SK-N-MC (cell line): ENCODE results near the gene CFAP53.

Experiments used
- DNase-seq: peaks from one replicate; pipeline ENCODE4 v3.0.0-alpha.2; 2011; ENCODE audit warnings: low read depth, low spot score
- H3K27ac ChIP-seq: fragments of 200-600 bp; sonication (generic); 2 replicates; pipeline ENCODE4 v1.5.1; 2016; ENCODE audit warnings: mixed run types
- H3K36me3 ChIP-seq: fragments of 200-600 bp; sonication (generic); 2 replicates; pipeline ENCODE4 v1.6.1; 2017; ENCODE audit warnings: antibody characterized with exemption, low read length, mixed read lengths; ENCODE audit not compliant: insufficient read depth
- H3K4me3 ChIP-seq: fragments of 200-600 bp; sonication (generic); 2 replicates; pipeline ENCODE4 v1.5.1; 2016
- H3K9ac ChIP-seq: fragments of 200-600 bp; sonication (generic); 2 replicates; pipeline ENCODE4 v1.8.0; 2017; ENCODE audit warnings: mixed run types, mixed read lengths; ENCODE audit not compliant: insufficient read length
- H3K9me3 ChIP-seq: fragments of 200-600 bp; sonication (generic); 2 replicates; pipeline ENCODE4 v1.6.1; 2017; ENCODE audit warnings: low read depth, mild to moderate bottlenecking, antibody characterized with exemption, low read length, moderate library complexity, mixed read lengths
- EZH2 ChIP-seq: fragments of 200-600 bp; sonication (generic); IDR thresholded peaks from one replicate; pipeline ENCODE4 v1.6.1; 2017; ENCODE audit warnings: antibody characterized with exemption
- FOXP2 ChIP-seq: optimal IDR thresholded peaks from 2 replicates; pipeline ENCODE3; 2011; ENCODE audit warnings: mild to moderate bottlenecking, moderate library complexity; ENCODE audit not compliant: insufficient read depth; ENCODE audit errors: extremely low read length, control extremely low read depth
- POLR2AphosphoS5 ChIP-seq: IDR thresholded peaks from 2 replicates; pipeline ENCODE4 v1.6.1; 2012; ENCODE audit warnings: mild to moderate bottlenecking, low read depth, low read length, borderline replicate concordance

Gene CFAP53

DNA sequence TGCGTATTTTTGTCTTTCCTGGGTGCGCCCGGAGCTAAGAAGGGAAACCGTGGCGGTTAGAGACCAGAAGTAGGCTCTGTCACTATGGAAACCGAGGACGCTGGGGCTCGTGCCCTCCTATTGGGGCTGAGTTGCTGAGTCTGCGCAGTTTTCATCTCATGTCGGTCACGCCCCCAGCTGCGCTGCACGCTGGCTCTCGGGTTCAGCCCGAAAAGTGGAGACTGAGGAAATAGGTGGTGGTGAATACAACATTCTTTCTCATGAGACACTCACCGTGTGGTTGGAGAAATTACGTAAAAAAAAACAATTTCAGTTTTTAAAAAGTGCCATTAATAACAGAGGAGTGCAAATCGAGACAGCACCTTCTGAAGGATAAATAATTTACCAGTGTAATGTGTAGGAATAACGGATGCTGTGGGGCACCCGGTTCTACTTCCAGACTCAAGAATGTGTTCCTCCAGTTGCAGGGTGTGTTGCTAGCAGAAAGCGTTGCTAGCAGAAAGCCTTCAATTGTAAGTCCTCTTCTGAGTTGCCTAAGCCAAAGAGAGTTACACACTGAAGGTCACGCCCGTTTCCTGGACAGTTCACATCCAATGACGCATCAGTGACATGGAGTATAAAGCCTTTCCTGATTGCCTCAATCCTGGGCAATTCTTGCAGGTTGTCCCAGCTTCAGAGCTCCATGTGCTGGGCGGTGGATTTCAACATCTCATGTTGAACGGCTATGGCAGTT, 41.6 kb upstream of the CFAP53 start:
- peak; percentile 68 for DNase-seq
- no peak for TF ChIP-seq FOXP2
- peak; percentile 48; the same call in 1 of the 2 replicates for TF ChIP-seq POLR2AphosphoS5
- peak overlapping the region; percentile 32 for H3K9ac ChIP-seq
- no peaks in the 10 kb centered on the region for H3K9me3 ChIP-seq
- no peak overlapping the region for H3K27ac ChIP-seq
- H3K36me3 ChIP-seq: no peaks in the 10 kb centered on the region
- H3K4me3 ChIP-seq: peak overlapping the region; percentile 81

DNA sequence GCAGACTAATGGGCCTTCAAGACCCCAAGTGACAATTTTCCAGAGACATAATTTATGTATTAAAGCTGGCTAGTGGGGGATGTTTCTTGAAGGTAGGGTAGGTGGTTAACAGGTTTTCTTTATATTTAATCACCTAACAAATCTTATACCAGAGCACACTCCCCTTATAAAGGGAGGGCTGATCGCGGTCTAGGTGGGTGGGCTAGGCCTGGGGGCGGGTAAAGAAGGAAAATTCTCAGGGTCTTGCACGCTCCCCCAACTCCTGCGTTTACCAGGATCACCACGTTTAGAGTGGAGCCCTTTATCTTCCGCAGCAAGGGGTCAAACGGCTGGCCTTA, 41.1 kb upstream of the CFAP53 start:
- no peak for DNase-seq

GRCh38 chr18:50306944-50307343, 40.6 kb upstream of the CFAP53 start:
- Histone ChIP-seq H3K36me3 (no peaks in the 10 kb centered on the region), H3K9me3 (no peaks in the 10 kb centered on the region), H3K4me3 (peak overlapping the region; percentile 81), H3K9ac (no peak overlapping the region), H3K27ac (no peak overlapping the region)
- no peak for TF ChIP-seq POLR2AphosphoS5
- TF ChIP-seq EZH2: no peak
- no peak for DNase-seq

More for the DNA sequence above, 41.1 kb upstream of the CFAP53 start:
- Histone ChIP-seq H3K9me3 (no peaks in the 10 kb centered on the region), H3K9ac (peak overlapping the region; percentile 32), H3K27ac (no peak overlapping the region), H3K36me3 (no peaks in the 10 kb centered on the region), H3K4me3 (peak overlapping the region; percentile 81)
- TF ChIP-seq FOXP2 (no peak), POLR2AphosphoS5 (no peak), EZH2 (no peak)

GRCh38 chr18:50301074-50301473, 34.8 kb upstream of the CFAP53 start:
- Histone ChIP-seq H3K9ac (no peak overlapping the region), H3K4me3 (no peak overlapping the region), H3K9me3 (no peaks in the 10 kb centered on the region), H3K36me3 (no peaks in the 10 kb centered on the region), H3K27ac (no peak overlapping the region)
- no peak for DNase-seq
- TF ChIP-seq EZH2 (no peak), FOXP2 (no peak), POLR2AphosphoS5 (no peak)

GRCh38 chr18:50299626-50300388, 33.5 kb upstream of the CFAP53 start:
- Histone ChIP-seq H3K36me3 (no peaks in the 10 kb centered on the region), H3K9me3 (no peaks in the 10 kb centered on the region)
- TF ChIP-seq FOXP2 (no peak), EZH2 (no peak), POLR2AphosphoS5 (no peak)

GRCh38 chr18:50298443-50299284, 32.4 kb upstream of the CFAP53 start:
- Histone ChIP-seq H3K9ac (no peak overlapping the region), H3K4me3 (no peak overlapping the region), H3K36me3 (no peaks in the 10 kb centered on the region), H3K9me3 (no peaks in the 10 kb centered on the region), H3K27ac (no peak overlapping the region)
- TF ChIP-seq EZH2: no peak
- TF ChIP-seq FOXP2: no peak
- no peak for TF ChIP-seq POLR2AphosphoS5
- DNase-seq: no peak

More at GRCh38 chr18:50299626-50300388, 33.5 kb upstream of the CFAP53 start:
- H3K9ac ChIP-seq: no peak overlapping the region
- H3K4me3 ChIP-seq: no peak overlapping the region
- no peak for DNase-seq
- no peak overlapping the region for H3K27ac ChIP-seq

- no peaks in the 10 kb centered on the region for H3K9me3 ChIP-seq
- H3K27ac ChIP-seq: no peak overlapping the region
- no peak for TF ChIP-seq FOXP2
- no peak for TF ChIP-seq POLR2AphosphoS5
- no peak for TF ChIP-seq EZH2
- H3K36me3 ChIP-seq: no peaks in the 10 kb centered on the region
- H3K9ac ChIP-seq: no peak overlapping the region
- DNase-seq: no peak
- no peak overlapping the region for H3K4me3 ChIP-seq
Observed at GRCh38 chr18:50297621-50298442, 31.5 kb upstream of the CFAP53 start.

DNA sequence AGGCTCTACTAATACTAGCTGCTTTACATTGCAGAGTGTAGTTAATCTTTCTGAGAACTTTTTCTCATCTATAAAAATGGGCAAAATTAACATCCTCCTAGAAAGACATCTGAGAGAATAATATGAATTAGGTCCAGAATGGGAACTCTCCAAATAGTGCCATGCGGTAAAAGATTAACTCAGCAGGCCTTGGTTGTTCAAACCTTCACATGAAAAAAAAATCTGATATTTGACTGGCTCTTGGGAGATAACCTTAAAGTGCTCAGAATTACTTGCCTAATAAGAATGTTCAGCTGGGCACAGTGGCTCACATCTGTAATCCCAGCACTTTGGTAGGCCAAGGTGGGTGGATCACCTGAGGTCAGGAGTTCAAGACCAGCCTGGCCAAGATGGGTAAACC, 26.7 kb upstream of the CFAP53 start:
- H3K36me3 ChIP-seq: no peaks in the 10 kb centered on the region
- no peak overlapping the region for H3K27ac ChIP-seq
- H3K4me3 ChIP-seq: no peak overlapping the region
- H3K9me3 ChIP-seq: no peaks in the 10 kb centered on the region
- TF ChIP-seq EZH2: no peak
- TF ChIP-seq FOXP2: no peak
- TF ChIP-seq POLR2AphosphoS5: no peak
- no peak overlapping the region for H3K9ac ChIP-seq
- no peak for DNase-seq
